ENCODE results near the gene VWC2L.

Gene VWC2L

GRCh38 chr2:214542295-214542694 is 131.4 kb downstream of the VWC2L start:
- DNase-seq (ENCODE audit: low read depth), result no peak

GRCh38 chr2:214542866-214543265 is 132.0 kb downstream of the VWC2L start:
- no peak for DNase-seq (ENCODE audit: low read depth)

- DNase-seq (ENCODE audit: low read depth), result no peak
Measured at GRCh38 chr2:214543386-214543955, 132.6 kb downstream of the VWC2L start.

GRCh38 chr2:214545898-214546542 is 135.2 kb downstream of the VWC2L start:
- DNase-seq (ENCODE audit: low read depth), result no peak

GRCh38 chr2:214547931-214548330 is 137.1 kb downstream of the VWC2L start:
- DNase-seq (ENCODE audit: low read depth), result no peak

DNA sequence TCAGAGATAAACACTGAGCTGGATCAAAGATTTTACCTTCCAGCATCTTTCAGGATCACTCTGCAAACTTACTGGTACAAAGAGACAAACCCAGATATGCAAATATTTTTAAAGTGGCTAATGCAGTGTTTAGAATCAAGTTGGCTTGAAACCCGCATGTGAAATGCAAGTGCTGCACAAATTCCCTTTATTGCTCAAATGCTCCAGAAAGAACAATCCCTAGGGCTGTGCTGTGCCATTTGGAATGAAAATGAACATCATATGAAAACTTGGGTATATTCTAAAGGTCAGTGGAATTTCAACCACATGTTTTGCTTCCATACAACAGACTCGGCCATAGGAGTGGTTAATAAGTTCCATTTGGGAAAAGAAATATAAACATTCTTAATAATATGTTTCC is 139.1 kb downstream of the VWC2L start:
- DNase-seq (ENCODE audit: low read depth), result no peak

GRCh38 chr2:214550786-214551185 is 139.9 kb downstream of the VWC2L start:
- DNase-seq (ENCODE audit: low read depth), result no peak

DNA sequence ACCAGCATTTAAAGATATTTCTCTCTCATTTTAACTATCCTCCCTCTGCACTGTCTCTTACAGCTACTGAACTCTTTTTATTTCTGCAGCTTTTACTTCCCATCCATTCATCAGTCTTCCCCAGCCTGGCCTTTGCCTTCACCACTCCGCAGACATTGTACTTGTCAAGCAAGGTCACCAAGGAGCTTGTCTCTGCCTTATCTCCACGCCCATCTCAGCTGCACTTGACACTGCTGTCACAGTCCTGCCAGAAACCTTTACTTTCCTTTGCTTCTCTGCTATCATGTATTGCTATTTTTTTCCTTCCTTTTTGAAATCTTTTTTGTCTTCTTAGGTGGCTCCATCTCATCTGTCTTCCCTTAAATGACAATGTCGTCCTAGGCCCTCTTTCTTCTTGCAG is 147.0 kb downstream of the VWC2L start:
- no peak for DNase-seq (ENCODE audit: low read depth)

DNA sequence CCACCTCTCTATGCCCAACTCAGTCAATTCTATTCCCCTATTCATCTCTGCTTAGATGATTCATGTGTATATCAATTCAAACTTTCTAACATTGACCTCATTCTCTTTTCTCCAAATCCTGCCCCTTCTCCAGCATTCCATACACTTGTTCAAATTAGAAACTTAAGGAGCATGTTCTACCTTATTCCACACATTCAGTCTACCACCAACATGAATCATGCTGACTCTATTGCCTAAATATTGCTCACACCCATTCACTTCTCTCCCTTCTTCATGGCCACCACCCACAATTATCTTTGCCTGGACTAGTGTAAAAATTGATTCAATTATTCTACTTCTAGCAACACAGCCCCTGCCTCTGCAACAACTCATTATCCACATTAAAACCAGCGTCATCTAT is 147.5 kb downstream of the VWC2L start:
- no peak for DNase-seq (ENCODE audit: low read depth)

DNA sequence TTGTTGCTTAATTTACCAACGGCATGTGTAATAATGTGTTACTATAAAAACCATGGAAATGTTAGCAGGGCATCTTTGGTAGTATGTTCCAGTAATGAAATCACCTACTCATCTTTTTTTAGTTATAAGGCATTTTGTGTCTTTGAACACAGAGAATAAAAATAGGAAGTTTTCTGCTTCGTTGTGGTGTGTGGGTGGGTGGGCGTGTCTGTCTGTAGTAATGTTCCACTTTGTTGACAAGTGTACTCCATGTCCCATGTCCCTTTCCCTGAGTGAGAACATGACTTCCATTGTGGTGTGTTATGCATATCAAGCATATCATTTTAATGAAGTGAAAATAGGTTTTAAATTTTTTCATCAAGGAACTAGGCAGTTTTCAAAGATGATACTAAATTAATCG is 149.3 kb downstream of the VWC2L start:
- DNase-seq (ENCODE audit: low read depth), result no peak

- DNase-seq (ENCODE audit: low read depth), result no peak
Measured at GRCh38 chr2:214560618-214561190, 149.8 kb downstream of the VWC2L start.

DNA sequence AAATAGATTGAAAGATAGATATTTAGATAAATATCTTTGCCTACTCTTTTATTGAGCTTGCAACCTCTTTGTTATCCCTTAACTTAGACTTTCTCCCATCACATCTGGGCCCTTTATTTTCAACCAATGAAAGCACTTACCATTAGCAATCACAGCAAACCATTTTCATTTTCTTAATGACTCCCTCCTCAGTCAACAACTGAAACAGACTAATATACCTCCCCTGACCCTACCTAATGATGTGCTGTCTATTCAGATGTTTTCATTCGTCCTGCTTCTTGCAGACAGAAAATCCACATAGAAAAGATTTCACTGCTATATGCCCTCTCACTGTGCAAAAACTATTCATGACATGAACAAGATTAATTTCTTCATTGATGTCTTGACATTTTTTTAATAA is 154.4 kb downstream of the VWC2L start:
- no peak for DNase-seq (ENCODE audit: low read depth)

- no peak for DNase-seq (ENCODE audit: low read depth)
Measured at GRCh38 chr2:214566457-214566856, 155.6 kb downstream of the VWC2L start.

GRCh38 chr2:214569419-214570035 is 158.7 kb downstream of the VWC2L start:
- no peak for DNase-seq (ENCODE audit: low read depth)

- DNase-seq (ENCODE audit: low read depth), result no peak
Measured at GRCh38 chr2:214574084-214574781, 163.4 kb downstream of the VWC2L start.

GRCh38 chr2:214575030-214575429 is 164.2 kb downstream of the VWC2L start:
- no peak for DNase-seq (ENCODE audit: low read depth)

GRCh38 chr2:214575465-214575864 is 164.6 kb downstream of the VWC2L start:
- DNase-seq (ENCODE audit: low read depth), result no peak

GRCh38 chr2:214577769-214578168 is 166.9 kb downstream of the VWC2L start:
- no peak for DNase-seq (ENCODE audit: low read depth)

DNA sequence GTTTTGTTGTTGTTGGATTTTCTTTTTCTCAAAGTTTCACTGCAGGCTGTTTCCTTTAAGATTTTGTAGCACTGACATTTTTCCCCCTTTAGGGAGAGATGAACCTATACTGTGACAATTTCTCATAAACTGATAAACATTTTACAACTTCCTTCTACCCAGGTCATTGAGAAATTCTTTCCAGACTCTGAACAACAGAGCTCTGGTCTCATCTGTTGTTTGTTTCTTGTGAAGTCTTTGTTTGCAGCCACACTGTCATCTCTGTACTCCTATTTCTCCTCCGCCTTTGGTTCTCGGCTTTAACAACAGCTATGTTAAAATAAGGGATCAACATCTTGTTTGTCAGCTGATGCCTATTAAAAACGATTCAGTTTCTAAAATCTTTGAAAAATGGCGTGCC is 167.6 kb downstream of the VWC2L start:
- DNase-seq (ENCODE audit: low read depth), result no peak

DNA sequence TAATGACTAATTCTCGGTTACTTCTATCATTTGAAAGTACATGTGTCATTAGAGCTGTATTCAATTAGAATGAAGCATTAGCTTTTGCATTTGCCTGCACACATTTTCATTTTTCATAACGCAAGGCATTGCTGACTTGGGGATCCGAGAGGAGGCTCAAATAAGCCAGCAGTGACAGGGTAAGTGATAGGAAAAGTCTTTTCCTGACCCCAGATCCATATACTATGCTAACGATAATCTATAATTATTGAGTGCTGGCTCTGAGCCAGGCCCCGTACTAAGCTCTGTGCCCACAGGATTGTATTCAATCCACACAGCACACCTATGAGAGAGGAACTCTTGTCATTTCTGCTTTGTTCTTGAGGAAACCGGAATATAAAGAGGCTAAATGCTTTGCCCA is 168.2 kb downstream of the VWC2L start:
- no peak for DNase-seq (ENCODE audit: low read depth)

DNA sequence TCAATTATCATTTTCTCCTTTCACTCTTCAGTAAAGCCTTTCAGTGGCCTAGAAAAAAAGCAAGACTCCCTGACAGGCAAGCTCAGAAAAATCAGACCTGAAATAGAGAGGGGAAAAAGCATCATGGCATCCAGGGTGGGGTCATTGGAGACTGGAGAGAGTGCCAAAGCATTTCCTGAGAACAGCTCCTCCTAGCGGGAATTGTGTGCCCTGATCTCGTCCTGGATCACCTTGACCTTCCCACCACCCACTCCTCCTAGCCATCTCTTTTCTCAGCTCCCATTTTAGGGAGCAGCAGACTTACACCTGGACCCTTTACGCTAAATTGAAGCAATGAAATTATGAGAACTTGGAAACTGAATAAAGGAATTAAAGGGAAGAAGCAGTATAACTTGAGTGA is 176.6 kb downstream of the VWC2L start:
- no peak for DNase-seq (ENCODE audit: low read depth)

GRCh38 chr2:214591366-214591765 is 180.5 kb downstream of the VWC2L start:
- DNase-seq (ENCODE audit: low read depth), result no peak

DNA sequence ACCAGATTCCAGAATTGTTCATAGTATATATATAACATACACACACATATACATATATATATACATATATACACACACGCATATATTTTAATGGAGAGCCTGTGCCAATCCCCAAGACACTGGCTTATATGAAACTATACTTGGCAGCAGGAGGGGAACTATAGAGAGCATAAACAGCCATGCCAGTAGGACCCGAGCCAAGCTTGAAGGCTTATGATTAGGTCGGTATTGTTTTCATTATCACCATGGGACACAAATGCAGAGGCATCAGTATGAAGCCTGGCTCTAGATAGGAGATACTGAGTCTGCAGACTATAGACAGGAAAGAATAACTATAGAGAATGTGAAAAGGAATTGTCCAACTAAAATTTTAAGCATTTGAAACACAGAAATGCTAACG is 181.2 kb downstream of the VWC2L start:
- DNase-seq (ENCODE audit: low read depth), result no peak

Measured in activated T-helper 1 cell treated with Interleukin-2 at 50 U/mL for 16 hours (primary cell).